Measurements from ENCODE around the gene CDYL2.

Gene CDYL2, protein sequence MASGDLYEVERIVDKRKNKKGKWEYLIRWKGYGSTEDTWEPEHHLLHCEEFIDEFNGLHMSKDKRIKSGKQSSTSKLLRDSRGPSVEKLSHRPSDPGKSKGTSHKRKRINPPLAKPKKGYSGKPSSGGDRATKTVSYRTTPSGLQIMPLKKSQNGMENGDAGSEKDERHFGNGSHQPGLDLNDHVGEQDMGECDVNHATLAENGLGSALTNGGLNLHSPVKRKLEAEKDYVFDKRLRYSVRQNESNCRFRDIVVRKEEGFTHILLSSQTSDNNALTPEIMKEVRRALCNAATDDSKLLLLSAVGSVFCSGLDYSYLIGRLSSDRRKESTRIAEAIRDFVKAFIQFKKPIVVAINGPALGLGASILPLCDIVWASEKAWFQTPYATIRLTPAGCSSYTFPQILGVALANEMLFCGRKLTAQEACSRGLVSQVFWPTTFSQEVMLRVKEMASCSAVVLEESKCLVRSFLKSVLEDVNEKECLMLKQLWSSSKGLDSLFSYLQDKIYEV

DNA sequence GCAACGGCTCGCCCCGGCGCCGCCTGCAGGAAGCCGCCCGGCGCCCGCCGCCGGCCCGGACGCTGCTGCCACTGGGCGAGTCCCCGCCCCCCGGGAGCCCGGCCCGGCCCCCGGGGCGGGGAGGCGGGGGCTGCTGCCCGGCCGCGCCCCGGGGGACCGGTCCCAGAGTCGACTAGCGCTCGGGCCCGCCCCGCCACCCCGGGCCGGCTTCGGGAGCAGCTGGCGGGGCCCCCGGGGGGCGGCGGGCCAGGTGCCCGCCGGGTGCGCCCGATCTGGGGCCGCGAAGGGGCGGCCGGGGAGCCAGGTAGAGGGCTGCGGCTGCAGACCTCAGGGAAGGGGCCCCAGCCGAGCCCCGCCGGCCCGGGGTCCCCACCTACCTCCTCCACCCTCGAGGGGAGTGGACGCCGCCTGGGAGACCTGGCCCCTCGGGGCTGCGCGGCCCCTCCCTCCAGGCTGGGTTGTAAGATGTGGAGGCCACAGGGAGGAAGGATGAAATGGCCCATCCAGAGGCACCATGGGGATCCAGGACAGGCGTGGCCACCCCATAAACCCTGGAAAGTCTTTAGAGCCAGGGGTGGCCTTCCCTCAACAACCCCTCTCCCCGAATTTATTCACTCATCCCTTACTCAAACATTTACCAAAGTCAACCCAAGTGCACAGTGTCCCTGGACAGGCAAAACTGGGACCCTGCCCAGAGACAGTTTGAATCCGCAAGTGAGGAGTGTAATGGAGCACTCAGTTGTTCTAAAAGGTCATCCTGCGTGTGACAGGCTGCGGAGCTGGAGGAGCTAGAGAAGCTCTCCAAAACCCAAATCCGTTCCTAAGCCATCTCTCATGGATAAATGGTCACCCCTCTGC, at the start of gene CDYL2:
Gene CDYL2, minus strand, starts transcription at position 73 of the 858 bp plus-strand sequence. CDS start 425 bp downstream, outside the sequence.
- H3K4me3 Mint-ChIP-seq, result peak within 1 kb of the TSS; percentile 95

DNA sequence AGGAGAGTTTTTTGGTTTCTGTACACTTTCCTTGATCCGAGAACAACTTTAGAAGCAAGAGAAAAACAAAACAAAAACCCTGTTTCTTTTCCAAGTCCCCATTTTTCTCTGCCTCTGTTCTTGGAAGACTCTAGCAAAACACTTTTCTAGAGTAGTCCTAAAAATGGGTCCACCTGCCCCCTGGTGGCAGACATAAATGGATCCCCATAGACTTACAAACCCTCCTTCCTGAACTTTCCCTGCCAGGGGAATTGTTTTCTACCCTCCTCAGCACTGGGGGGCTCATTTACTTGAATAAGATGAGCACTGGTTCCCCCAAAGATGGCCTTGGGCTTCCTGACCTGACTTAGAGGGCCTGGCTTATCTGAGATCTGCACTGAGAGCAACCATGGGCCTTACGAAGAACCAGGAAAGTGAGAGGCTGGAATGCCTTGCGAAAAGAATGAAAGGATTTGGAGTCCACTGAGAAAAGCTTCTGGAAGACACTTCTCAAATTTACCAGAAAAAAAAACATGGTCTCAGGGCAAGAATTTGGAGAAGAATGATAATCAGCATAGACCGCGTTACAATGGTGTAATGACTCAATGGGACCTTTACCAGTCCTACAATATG, 48.0 kb upstream of the CDYL2 start:
- peaks cover 17% of the 10 kb centered on the region for H3K27me3 Mint-ChIP-seq

More for the DNA sequence above, at the start of gene CDYL2:
- peak within 1 kb of the TSS; percentile 69 for H3K27ac Mint-ChIP-seq (ENCODE audit: low read depth)
- H3K36me3 Mint-ChIP-seq (ENCODE audit: insufficient read depth), result peaks cover 4% of the 10 kb centered on the region
- no peaks in the 10 kb centered on the region for H3K27me3 Mint-ChIP-seq
- H3K4me1 Mint-ChIP-seq, result peaks cover 21% of the 10 kb centered on the region
- no peak for DNase-seq (ENCODE audit: low spot score in 2 of 2)
- H3K9me3 Mint-ChIP-seq, result no peaks in the 10 kb centered on the region
- peak; percentile 29 for ATAC-seq (replicated peaks; ENCODE audit: extremely low read depth, poor library complexity, severe bottlenecking)

DNA sequence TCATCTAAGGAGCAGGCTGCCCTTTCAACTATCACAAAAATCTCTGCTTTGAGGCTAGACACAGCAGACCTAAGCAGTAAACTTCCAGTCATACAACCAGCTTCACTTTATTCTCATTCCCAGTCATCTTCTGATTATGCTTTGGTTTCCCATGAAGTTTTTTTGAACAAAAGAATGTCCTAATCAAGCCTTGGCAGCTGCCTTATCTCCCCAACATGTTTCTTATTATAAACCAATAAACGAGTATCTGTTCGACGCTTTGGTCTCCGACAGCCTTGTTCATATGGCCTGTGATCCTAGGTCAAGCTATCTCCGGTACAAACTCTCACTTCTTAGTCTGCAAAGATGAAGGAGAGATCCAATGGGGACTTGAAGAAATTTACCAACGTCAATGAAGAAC, 47.4 kb upstream of the CDYL2 start:
- no peak for DNase-seq (ENCODE audit: low spot score in 2 of 2)
- Mint-ChIP-seq H3K27me3 (peaks cover 16% of the 10 kb centered on the region), H3K4me1 (no peaks in the 10 kb centered on the region), H3K9me3 (no peaks in the 10 kb centered on the region), H3K36me3 (ENCODE audit: insufficient read depth) (peaks cover 2% of the 10 kb centered on the region), H3K27ac (ENCODE audit: low read depth) (no peak overlapping the region), H3K4me3 (no peak overlapping the region)
- ATAC-seq (replicated peaks; ENCODE audit: extremely low read depth, poor library complexity, severe bottlenecking), result no peak

More for the DNA sequence above, 48.0 kb upstream of the CDYL2 start:
- Mint-ChIP-seq H3K9me3 (no peaks in the 10 kb centered on the region), H3K4me1 (no peaks in the 10 kb centered on the region), H3K36me3 (ENCODE audit: insufficient read depth) (peaks cover 2% of the 10 kb centered on the region), H3K27ac (ENCODE audit: low read depth) (no peak overlapping the region), H3K4me3 (no peak overlapping the region)
- no peak for ATAC-seq (replicated peaks; ENCODE audit: extremely low read depth, poor library complexity, severe bottlenecking)
- DNase-seq (ENCODE audit: low spot score in 2 of 2), result no peak

DNA sequence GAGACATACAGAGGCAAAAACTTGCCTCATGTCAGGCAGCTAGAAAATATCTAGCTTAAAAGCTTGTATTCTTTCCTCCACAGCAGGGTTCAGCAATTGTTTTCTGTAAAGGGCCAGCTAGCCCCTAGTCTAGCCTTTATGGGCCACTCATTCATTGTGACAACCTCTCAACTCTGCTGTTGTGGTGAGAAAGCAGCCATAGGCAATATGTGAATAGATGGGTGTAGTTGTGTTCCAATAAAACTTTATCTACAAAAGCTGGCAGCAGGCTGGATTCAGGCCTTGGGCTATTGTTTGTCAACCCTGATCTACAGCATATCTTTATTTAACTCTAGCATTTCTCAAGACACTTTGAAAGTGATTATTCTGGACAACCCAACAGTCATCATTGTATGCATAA, 46.4 kb upstream of the CDYL2 start:
- Mint-ChIP-seq H3K4me3 (no peak overlapping the region), H3K9me3 (no peaks in the 10 kb centered on the region), H3K27me3 (peaks cover 16% of the 10 kb centered on the region), H3K36me3 (ENCODE audit: insufficient read depth) (peaks cover under 1% of the 10 kb centered on the region), H3K4me1 (no peaks in the 10 kb centered on the region), H3K27ac (ENCODE audit: low read depth) (no peak overlapping the region)
- DNase-seq (ENCODE audit: low spot score in 2 of 2) (no peak), ATAC-seq (replicated peaks; ENCODE audit: extremely low read depth, poor library complexity, severe bottlenecking) (no peak)

DNA sequence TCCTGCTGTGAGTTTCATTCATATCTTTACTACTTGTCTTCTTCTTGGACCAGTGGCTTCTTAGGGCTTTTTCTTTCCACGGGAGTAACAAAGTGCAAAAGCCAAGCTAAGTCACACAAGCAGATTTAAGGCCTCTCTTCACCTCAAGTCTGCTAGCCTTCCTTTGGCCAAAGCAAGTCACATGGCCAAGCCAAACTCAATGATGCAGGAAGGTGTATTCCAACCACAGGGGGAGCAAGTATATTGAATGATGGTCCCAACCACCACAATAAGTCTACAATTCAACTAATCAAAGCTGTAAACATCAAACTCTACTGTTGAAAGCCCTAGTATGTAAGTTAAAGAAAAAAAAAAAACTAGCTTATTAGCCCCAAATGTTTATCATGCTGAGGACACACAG, 44.5 kb upstream of the CDYL2 start:
- no peak for ATAC-seq (replicated peaks; ENCODE audit: extremely low read depth, poor library complexity, severe bottlenecking)
- no peak for DNase-seq (ENCODE audit: low spot score in 2 of 2)
- Mint-ChIP-seq H3K27ac (ENCODE audit: low read depth) (no peak overlapping the region), H3K4me3 (no peak overlapping the region), H3K27me3 (peaks cover 12% of the 10 kb centered on the region), H3K9me3 (peaks cover 7% of the 10 kb centered on the region), H3K4me1 (no peaks in the 10 kb centered on the region), H3K36me3 (ENCODE audit: insufficient read depth) (no peaks in the 10 kb centered on the region)

DNA sequence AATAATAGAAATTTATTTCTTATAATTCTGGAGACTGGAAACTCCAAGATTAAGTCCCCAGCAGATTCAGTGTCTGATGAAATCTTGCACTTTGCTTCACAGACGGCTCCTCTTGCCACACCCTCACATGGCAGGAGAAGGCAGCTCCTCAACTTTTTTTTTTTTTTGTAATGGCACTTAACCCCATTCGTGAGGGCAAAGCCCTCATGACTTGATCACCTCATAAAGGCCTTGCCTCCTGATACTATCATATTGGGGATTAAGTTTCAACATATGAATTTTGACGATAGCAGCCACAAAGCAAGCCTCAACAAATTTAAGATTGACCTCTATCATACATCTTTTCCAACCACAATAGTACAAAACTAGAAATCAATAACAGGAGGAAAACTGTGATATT, 42.3 kb upstream of the CDYL2 start:
- Mint-ChIP-seq H3K9me3 (peaks cover 21% of the 10 kb centered on the region), H3K27ac (ENCODE audit: low read depth) (no peak overlapping the region), H3K27me3 (peaks cover 10% of the 10 kb centered on the region), H3K4me1 (no peaks in the 10 kb centered on the region), H3K4me3 (no peak overlapping the region), H3K36me3 (ENCODE audit: insufficient read depth) (no peaks in the 10 kb centered on the region)
- ATAC-seq (replicated peaks; ENCODE audit: extremely low read depth, poor library complexity, severe bottlenecking) (no peak), DNase-seq (ENCODE audit: low spot score in 2 of 2) (no peak)

DNA sequence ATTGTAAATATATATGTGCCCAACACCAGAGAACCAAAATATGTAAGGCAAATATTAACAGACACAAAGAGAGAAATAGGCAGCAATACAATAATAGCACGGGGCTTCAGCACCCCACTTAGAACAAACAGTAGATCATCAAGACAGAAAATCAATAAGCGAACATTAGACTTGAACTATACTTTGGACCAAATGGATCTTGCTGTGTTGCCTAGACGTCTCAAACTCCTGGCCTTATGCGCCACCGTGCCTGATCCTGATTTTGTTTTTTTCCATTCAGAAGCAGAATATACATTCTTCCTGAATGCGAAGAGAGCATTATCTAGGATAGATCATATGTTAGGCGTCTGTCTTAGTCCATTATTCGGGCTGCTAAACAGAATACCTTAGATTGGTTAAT, 41.9 kb upstream of the CDYL2 start:
- Mint-ChIP-seq H3K4me1 (no peaks in the 10 kb centered on the region), H3K36me3 (ENCODE audit: insufficient read depth) (no peaks in the 10 kb centered on the region), H3K27ac (ENCODE audit: low read depth) (no peak overlapping the region), H3K4me3 (no peak overlapping the region), H3K9me3 (peaks cover 21% of the 10 kb centered on the region), H3K27me3 (peaks cover 14% of the 10 kb centered on the region)
- ATAC-seq (replicated peaks; ENCODE audit: extremely low read depth, poor library complexity, severe bottlenecking), result no peak
- DNase-seq (ENCODE audit: low spot score in 2 of 2), result no peak

DNA sequence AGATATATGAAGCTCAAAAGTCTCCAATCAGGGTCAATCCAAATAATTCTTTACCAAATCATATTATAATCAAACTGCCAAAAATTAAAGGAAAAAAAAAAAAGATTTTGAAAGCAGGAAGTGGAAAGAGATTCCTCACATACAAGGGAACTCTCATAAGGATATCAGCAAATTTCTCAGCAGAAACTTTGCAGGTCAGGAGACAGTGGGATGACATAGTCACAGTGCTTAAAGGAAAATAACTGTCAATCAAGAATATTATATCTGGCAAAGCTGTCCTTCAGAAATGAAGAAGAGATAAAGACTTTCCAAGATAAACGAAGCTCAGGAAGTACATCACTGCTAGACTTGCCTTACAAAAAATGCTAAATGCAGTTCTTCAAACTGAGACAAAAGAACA, 40.0 kb upstream of the CDYL2 start:
- Mint-ChIP-seq H3K4me1 (no peaks in the 10 kb centered on the region), H3K27ac (ENCODE audit: low read depth) (no peak overlapping the region), H3K9me3 (peaks cover 26% of the 10 kb centered on the region), H3K27me3 (peaks cover 33% of the 10 kb centered on the region), H3K36me3 (ENCODE audit: insufficient read depth) (no peaks in the 10 kb centered on the region), H3K4me3 (no peak overlapping the region)
- DNase-seq (ENCODE audit: low spot score in 2 of 2), result no peak
- no peak for ATAC-seq (replicated peaks; ENCODE audit: extremely low read depth, poor library complexity, severe bottlenecking)

DNA sequence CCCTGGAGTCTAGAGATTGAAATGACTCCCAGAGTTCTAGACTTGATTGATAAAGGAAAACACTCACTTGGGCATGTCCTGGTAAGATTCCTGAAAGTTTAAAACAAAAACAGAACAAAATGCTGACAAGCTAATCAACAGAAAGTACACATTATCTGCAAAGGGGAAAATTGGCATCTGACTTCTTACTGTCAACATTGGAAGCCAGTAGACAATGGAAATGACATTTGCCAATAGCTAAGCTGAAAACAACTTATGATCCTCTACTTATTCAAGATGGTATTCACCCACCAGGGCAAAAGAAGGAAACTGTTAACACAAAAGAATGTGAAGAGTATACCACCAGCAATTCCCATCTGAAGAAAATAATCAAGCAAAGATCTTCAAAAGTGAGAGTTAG, 36.8 kb upstream of the CDYL2 start:
- Mint-ChIP-seq H3K27ac (ENCODE audit: low read depth) (no peak overlapping the region), H3K36me3 (ENCODE audit: insufficient read depth) (no peaks in the 10 kb centered on the region), H3K4me3 (no peak overlapping the region), H3K27me3 (peaks cover 59% of the 10 kb centered on the region), H3K4me1 (no peaks in the 10 kb centered on the region), H3K9me3 (peaks cover 26% of the 10 kb centered on the region)
- DNase-seq (ENCODE audit: low spot score in 2 of 2) (no peak), ATAC-seq (replicated peaks; ENCODE audit: extremely low read depth, poor library complexity, severe bottlenecking) (no peak)

DNA sequence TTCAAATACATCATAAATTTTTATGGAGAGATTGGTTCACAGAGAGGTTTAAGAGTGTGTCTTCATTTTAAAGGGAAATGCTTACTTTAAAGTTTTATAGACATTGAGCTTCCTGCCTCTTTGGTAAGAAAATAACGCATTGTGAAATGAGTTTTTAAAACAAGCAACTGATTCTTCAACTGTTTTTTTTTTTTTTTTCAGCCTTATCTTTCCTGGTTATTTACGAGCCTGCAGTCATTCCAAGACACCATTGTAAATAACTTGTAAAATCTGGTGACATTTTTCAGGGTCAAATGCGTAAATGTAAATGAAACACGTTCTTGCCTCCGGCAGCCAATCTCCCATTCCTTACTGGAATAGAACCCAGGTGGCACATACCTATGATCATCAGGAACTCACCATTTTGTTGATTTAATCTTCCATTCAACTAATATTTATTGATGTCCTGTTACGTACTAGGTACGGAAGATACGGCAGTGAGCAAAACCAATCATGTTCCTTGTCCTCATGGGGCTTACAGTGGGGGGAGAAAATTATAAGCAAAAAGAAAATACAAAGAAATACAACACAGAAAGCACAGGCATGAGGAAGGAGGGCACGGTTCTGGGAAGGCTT, 33.2 kb upstream of the CDYL2 start:
- H3K9me3 Mint-ChIP-seq, result peaks cover 12% of the 10 kb centered on the region
- no peaks in the 10 kb centered on the region for H3K36me3 Mint-ChIP-seq (ENCODE audit: insufficient read depth)
- no peaks in the 10 kb centered on the region for H3K4me1 Mint-ChIP-seq
- H3K27me3 Mint-ChIP-seq, result peaks cover 94% of the 10 kb centered on the region
- DNase-seq (ENCODE audit: low spot score in 2 of 2) (no peak), ATAC-seq (replicated peaks; ENCODE audit: extremely low read depth, poor library complexity, severe bottlenecking) (no peak)
- H3K4me3 Mint-ChIP-seq, result no peak overlapping the region
- no peak overlapping the region for H3K27ac Mint-ChIP-seq (ENCODE audit: low read depth)

DNA sequence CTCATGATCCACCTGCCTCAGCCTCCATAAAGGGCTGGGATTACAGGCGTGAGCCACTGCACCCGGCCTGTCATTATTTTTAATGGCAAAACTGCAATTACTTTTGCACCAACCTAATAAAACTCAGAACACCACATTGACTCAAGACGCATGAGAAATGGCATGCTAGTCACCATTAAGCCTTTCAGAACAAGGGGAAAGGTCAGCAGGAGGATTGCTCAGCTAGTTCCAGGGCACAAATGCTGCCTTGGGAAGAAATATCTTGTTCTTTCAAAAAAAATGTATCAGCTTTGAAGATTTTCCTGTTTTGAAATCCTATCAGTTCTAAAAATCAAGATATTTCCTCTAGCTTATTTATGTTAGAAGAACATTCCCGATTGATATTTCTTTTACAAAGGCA, 32.4 kb upstream of the CDYL2 start:
- H3K9me3 Mint-ChIP-seq, result peaks cover 5% of the 10 kb centered on the region
- H3K27me3 Mint-ChIP-seq, result peaks cover 94% of the 10 kb centered on the region
- no peak for DNase-seq (ENCODE audit: low spot score in 2 of 2)
- no peaks in the 10 kb centered on the region for H3K36me3 Mint-ChIP-seq (ENCODE audit: insufficient read depth)
- H3K27ac Mint-ChIP-seq (ENCODE audit: low read depth), result no peak overlapping the region
- no peak for ATAC-seq (replicated peaks; ENCODE audit: extremely low read depth, poor library complexity, severe bottlenecking)
- no peaks in the 10 kb centered on the region for H3K4me1 Mint-ChIP-seq
- H3K4me3 Mint-ChIP-seq, result no peak overlapping the region

DNA sequence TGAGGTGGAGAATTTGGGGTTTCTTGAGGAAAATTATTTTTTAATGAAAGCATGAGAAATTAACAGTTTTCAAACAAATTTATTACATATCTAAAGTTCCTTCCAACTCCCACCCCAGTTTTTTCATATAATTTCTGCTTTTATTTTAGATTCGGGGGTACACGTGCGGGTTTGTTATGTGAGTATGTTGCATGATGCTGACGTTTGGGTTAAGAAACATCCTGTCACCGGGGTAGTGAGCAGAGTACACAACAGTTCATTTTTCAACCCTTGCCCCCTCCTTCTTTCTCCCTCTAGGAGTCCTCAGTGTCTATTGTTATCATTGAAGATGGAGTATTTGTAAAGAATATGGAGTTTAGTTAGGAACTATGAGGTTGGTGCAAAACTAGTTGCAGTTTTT, 31.8 kb upstream of the CDYL2 start:
- no peak overlapping the region for H3K27ac Mint-ChIP-seq (ENCODE audit: low read depth)
- H3K4me3 Mint-ChIP-seq, result no peak overlapping the region
- H3K4me1 Mint-ChIP-seq, result no peaks in the 10 kb centered on the region
- DNase-seq (ENCODE audit: low spot score in 2 of 2), result no peak
- H3K27me3 Mint-ChIP-seq, result peaks cover 90% of the 10 kb centered on the region
- no peaks in the 10 kb centered on the region for H3K36me3 Mint-ChIP-seq (ENCODE audit: insufficient read depth)
- peaks cover 5% of the 10 kb centered on the region for H3K9me3 Mint-ChIP-seq
- no peak for ATAC-seq (replicated peaks; ENCODE audit: extremely low read depth, poor library complexity, severe bottlenecking)
